HepG2 (cell line): ENCODE data around the gene MASP2. TPM values are rescaled to one million over a fixed set of nuclear protein-coding genes. Genes with fewer than 3 reads are reported as not detected.
A peak's percentile ranks its signal among the peaks of the same experiment; 100 is the strongest.

Experiments used
- ATF1 ChIP-seq: IDR thresholded peaks from 2 replicates; pipeline ENCODE4 v1.6.1; 2016; ENCODE audit warnings: mild to moderate bottlenecking, control low read depth
- BRF2 ChIP-seq: sonication (generic); formaldehyde crosslinking; IDR thresholded peaks from 2 replicates; pipeline ENCODE4 v1.8.1; 2022; ENCODE audit warnings: mild to moderate bottlenecking, missing genetic modification reagents
- CENPX ChIP-seq: sonication (generic); formaldehyde crosslinking; IDR thresholded peaks from 2 replicates; pipeline ENCODE4 v1.9.0; 2021; ENCODE audit warnings: mild to moderate bottlenecking, missing genetic modification reagents, moderate library complexity
- ELF1 ChIP-seq: sonication (generic); formaldehyde crosslinking; IDR thresholded peaks from 2 replicates; pipeline ENCODE4 v1.4.0; 2020; ENCODE audit warnings: missing genetic modification reagents
- ESRRA ChIP-seq: sonication (generic); formaldehyde crosslinking; IDR thresholded peaks from 2 replicates; pipeline ENCODE4 v1.5.1; 2020; ENCODE audit warnings: mild to moderate bottlenecking, low read depth, missing genetic modification reagents
- HDAC6 ChIP-seq: fragments of 200-600 bp; sonication (generic); IDR thresholded peaks from 2 replicates; pipeline ENCODE4 v1.7.0; 2017; ENCODE audit warnings: mild to moderate bottlenecking, antibody characterized with exemption, low read length, low read depth
- HNRNPL ChIP-seq: fragments of 200-400 bp; formaldehyde crosslinking; IDR thresholded peaks from 2 replicates; pipeline ENCODE4 v1.6.1; 2017; ENCODE audit warnings: mild to moderate bottlenecking, low read depth, low read length
- KLF16 ChIP-seq, 2 experiments: sonication (generic) in 1 of 2; formaldehyde crosslinking in 1 of 2; IDR thresholded peaks; 2 replicates each; pipeline versions ENCODE4 v1.6.1 to v1.8.0; 2016 to 2023; ENCODE audit warnings: missing genetic modification reagents in 2 of 2, missing compliant biosample characterization in 1 of 2
- MEIS1 ChIP-seq: sonication (generic); formaldehyde crosslinking; IDR thresholded peaks from 2 replicates; pipeline ENCODE4 v1.9.0; 2021; ENCODE audit warnings: mild to moderate bottlenecking, missing genetic modification reagents, moderate library complexity, borderline replicate concordance
- PREB ChIP-seq: sonication (generic); formaldehyde crosslinking; IDR thresholded peaks from 2 replicates; pipeline ENCODE4 v1.4.0; 2020; ENCODE audit warnings: missing genetic modification reagents
- RORA ChIP-seq: sonication (generic); formaldehyde crosslinking; IDR thresholded peaks from 2 replicates; pipeline ENCODE4 v1.5.0; 2020; ENCODE audit warnings: mild to moderate bottlenecking, missing genetic modification reagents, moderate library complexity
- SMAD9 ChIP-seq: sonication (generic); formaldehyde crosslinking; IDR thresholded peaks from 2 replicates; pipeline ENCODE4 v1.5.1; 2020; ENCODE audit warnings: mild to moderate bottlenecking, missing genetic modification reagents
- SP140L ChIP-seq: sonication (generic); formaldehyde crosslinking; IDR thresholded peaks from 2 replicates; pipeline ENCODE4 v1.4.0; 2020; ENCODE audit warnings: missing genetic modification reagents, borderline replicate concordance
- STAG1 ChIP-seq: sonication (generic); formaldehyde crosslinking; IDR thresholded peaks from 2 replicates; pipeline ENCODE4 v1.4.0; 2020; ENCODE audit warnings: missing genetic modification reagents
- ZBTB1 ChIP-seq: sonication (generic); formaldehyde crosslinking; IDR thresholded peaks from 2 replicates; pipeline ENCODE4 v1.4.0; 2020; ENCODE audit warnings: missing genetic modification reagents, borderline replicate concordance
- ZEB1 ChIP-seq: IDR thresholded peaks from 2 replicates; pipeline ENCODE4 v1.6.1; 2012; ENCODE audit warnings: mild to moderate bottlenecking, low read depth, inconsistent platforms; ENCODE audit not compliant: insufficient replicate concordance
- ZFP41 ChIP-seq: sonication (generic); formaldehyde crosslinking; IDR thresholded peaks from 2 replicates; pipeline ENCODE4 v1.4.0; 2020; ENCODE audit warnings: mild to moderate bottlenecking, missing genetic modification reagents, borderline replicate concordance
- ZNF143 ChIP-seq: sonication (generic); formaldehyde crosslinking; IDR thresholded peaks from 2 replicates; pipeline ENCODE4 v1.4.0; 2020; ENCODE audit warnings: missing genetic modification reagents
- ZNF260 ChIP-seq: sonication (generic); formaldehyde crosslinking; IDR thresholded peaks from 2 replicates; pipeline ENCODE4 v1.4.0; 2020; ENCODE audit warnings: missing genetic modification reagents, low read depth, mild to moderate bottlenecking, borderline replicate concordance
- ZNF335 ChIP-seq: sonication (generic); formaldehyde crosslinking; IDR thresholded peaks from 2 replicates; pipeline ENCODE4 v1.4.0; 2020; ENCODE audit warnings: missing genetic modification reagents
- ZNF512 ChIP-seq: sonication (generic); formaldehyde crosslinking; IDR thresholded peaks from 2 replicates; pipeline ENCODE4 v1.4.0; 2020; ENCODE audit warnings: mild to moderate bottlenecking, missing genetic modification reagents
- ZNF670 ChIP-seq: sonication (generic); formaldehyde crosslinking; IDR thresholded peaks from 2 replicates; pipeline ENCODE4 v1.8.0; 2022; ENCODE audit warnings: mild to moderate bottlenecking, missing genetic modification reagents, borderline replicate concordance
- ZNF737 ChIP-seq: sonication (generic); formaldehyde crosslinking; IDR thresholded peaks from 2 replicates; pipeline ENCODE4 v1.5.0; 2020; ENCODE audit warnings: missing genetic modification reagents, mild to moderate bottlenecking, borderline replicate concordance
- ZNF747 ChIP-seq: sonication (generic); formaldehyde crosslinking; IDR thresholded peaks from 2 replicates; pipeline ENCODE4 v1.8.1; 2023; ENCODE audit warnings: missing genetic modification reagents, mild to moderate bottlenecking, borderline replicate concordance
- ZNF788 ChIP-seq: sonication (generic); formaldehyde crosslinking; IDR thresholded peaks from 2 replicates; pipeline ENCODE4 v1.5.0; 2020; ENCODE audit warnings: mild to moderate bottlenecking, missing genetic modification reagents, borderline replicate concordance
- ZNF850 ChIP-seq: sonication (generic); formaldehyde crosslinking; conservative IDR thresholded peaks from 2 replicates; pipeline ENCODE4 v1.9.0; 2021; ENCODE audit warnings: mild to moderate bottlenecking, missing genetic modification reagents
- polyA plus RNA-seq, 8 experiments: library from polyadenylated mRNA; depleted of rRNA in 3 of 8; stranded (reverse) in 7 of 8; unstranded in 1 of 8; fragments of >200 nt; fragmentation: Illumina TruSeq in 4 of 8; extraction: Trizol in 4 of 8; gene quantifications; 2 replicates each; pipeline versions ENCODE4 v1.2.1 to v1.2.3, GENCODE V29; 2011 to 2016; ENCODE audit warnings: low read depth in 4 of 8, missing spikeins in 1 of 8, mixed read lengths in 1 of 8; ENCODE audit not compliant: insufficient read depth in 1 of 8
- total RNA-seq, 5 experiments: library from RNA; depleted of rRNA; stranded (reverse); fragments of >200 nt; fragmentation: Illumina TruSeq; extraction: Trizol; gene quantifications; 2 replicates each; pipeline ENCODE4 v1.2.3, GENCODE V29; 2016; ENCODE audit warnings: low read depth in 1 of 5

Gene MASP2
- total and polyA plus RNA-seq, 2 of the 13 experiments (the other 11 are each of a cell fraction or from before 2014, with no cell fraction given) = 7.1 to 11.8 TPM

GRCh38 chr1:11012260-11013159, 34.5 kb downstream of the MASP2 start, which contains the start of gene TARDBP (continued):
- TF ChIP-seq PREB (no peak), ELF1 (CRISPR knock-in tag) (peak; percentile 30; the same call in 1 of the 2 replicates), HDAC6 (no peak), CENPX (CRISPR knock-in tag) (no peak), RORA (CRISPR knock-in tag) (no peak), KLF16 (CRISPR knock-in tag; IDR thresholded peaks at IDR 0.05) (peak in 1 of 2 experiments; percentile 96; a peak in 2 of 4 replicates), ESRRA (CRISPR knock-in tag) (peak; percentile 79; the same call in 1 of the 2 replicates), ZNF788 (peak; percentile 59; the same call in 1 of the 2 replicates), ZFP41 (CRISPR knock-in tag) (peak; percentile 80; the same call in 1 of the 2 replicates), SP140L (CRISPR knock-in tag) (no peak), MEIS1 (CRISPR knock-in tag) (peak; percentile 92), ATF1 (CRISPR knock-in tag) (no peak), ZNF670 (CRISPR knock-in tag) (no peak), ZNF260 (CRISPR knock-in tag) (no peak), ZBTB1 (CRISPR knock-in tag) (0 out of 2 replicates have a peak, but pooled peaks have one; percentile 12), STAG1 (no peak), ZNF737 (CRISPR knock-in tag) (0 out of 2 replicates have a peak, but pooled peaks have one; percentile 33), ZNF335 (CRISPR knock-in tag) (no peak; the same call in 1 of the 2 replicates), ZNF512 (CRISPR knock-in tag) (no peak), ZNF747 (CRISPR knock-in tag) (peak; percentile 75; the same call in 1 of the 2 replicates), ZNF850 (no peak), ZNF143 (CRISPR knock-in tag) (peak; percentile 79), BRF2 (CRISPR knock-in tag) (no peak), ZEB1 (peak; percentile 31), HNRNPL (peak; percentile 69; the same call in 1 of the 2 replicates), SMAD9 (no peak)
